Kidney glomerular epithelial cell (primary cell): ENCODE results near the gene MTHFD2L.
A peak's percentile ranks its signal among the peaks of the same experiment; 100 is the strongest.

Experiments
- DNase-seq: peaks from one replicate; lab custom pipeline; 2025; lab: John Stamatoyannopoulos, UW

Gene MTHFD2L

DNA sequence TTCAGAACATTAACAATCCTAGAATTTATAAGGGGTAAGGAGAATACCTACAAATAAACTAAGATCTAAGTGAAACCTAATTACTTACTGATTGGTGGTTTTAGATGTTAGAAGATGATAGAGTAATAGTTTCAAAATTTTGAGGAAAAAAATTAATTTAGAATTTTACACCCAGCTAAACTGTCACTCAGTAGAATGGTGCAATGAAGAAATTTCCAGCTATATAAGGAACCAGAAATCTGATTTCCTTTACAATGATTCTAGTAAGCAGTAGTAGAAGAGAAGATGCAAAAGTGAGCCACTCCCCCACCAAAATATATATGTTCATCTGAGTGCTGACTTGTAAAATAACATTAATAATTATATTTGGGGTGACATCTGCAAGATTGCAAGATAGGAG is 95.0 kb downstream of the MTHFD2L start:
- DNase-seq: no peak

DNA sequence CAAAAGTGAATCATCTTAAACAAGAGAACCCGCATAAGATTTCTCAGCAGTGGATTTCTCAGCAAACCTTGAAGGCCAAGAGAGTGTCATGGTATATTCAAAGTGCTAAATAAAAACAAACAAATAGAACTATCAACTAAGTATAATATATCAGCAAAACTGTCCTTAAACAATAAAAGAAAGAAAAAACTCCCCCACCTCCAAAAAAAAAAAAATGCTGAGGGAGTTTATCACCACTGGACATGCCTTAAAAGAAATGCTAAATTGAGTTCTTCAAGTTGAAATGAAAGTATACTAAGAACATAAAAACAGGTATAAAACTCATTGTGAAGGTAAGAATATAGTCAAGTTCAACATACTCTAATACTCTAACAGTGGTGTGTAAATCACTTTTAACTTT is 96.5 kb downstream of the MTHFD2L start:
- DNase-seq: no peak

DNA sequence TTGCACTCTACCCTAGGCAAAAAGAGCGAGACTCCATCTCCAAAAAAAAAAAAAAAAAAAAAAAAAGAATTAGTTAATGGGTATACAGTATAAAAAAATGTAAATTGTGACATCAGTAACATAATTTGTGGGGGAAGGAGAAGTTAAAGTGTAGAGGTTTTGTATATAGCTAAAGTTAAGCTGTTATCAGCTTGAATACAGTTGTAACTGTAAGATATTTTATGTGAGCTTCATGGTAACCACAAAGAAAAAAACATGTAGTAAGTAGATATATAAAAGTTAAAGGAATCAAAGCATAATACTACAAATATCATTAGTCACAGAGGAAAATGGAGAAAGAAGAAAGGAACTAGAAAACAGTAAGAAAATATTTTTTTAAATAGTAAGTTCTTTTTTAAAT is 97.2 kb downstream of the MTHFD2L start:
- no peak for DNase-seq

DNA sequence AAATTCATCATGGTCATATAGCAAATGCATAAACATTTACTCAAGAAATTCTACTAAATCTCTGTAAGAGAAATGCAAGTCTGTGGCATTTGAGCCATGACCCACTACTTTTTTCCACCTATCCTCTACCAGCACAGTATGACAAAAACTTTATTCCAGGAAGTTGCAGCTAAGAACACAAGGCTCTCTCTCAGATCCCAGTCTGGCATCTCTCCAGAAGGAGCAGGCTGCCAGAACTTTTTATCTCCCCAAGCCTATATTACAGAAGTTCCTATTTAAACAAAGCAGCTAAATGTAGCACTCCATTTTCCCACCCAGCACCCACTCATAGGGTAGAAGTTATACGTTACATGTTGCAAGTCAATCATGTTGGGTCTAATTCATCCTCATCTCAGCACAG is 101.0 kb downstream of the MTHFD2L start:
- DNase-seq: no peak

DNA sequence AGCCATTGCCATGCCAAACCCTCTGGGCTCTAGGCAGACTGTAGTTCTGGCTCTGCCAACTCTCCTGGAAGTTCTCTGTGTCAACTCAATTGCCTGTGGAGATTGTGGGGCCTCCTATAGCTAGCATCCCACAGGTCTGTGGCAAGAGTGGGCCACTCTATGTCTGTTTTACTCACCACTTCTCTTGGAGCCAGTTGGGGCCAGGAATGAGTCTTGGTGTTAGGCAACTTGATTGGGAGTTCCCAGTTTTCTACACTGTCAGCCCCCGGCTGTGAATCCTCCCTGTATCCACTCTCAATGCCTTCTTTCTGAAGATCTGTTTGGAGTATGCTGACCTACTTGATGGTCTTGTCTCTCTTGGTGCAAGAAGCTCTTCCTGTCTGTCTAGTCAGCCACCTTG is 102.1 kb downstream of the MTHFD2L start:
- no peak for DNase-seq

GRCh38 chr4:74262522-74262921 is 104.6 kb downstream of the MTHFD2L start:
- DNase-seq: no peak

DNA sequence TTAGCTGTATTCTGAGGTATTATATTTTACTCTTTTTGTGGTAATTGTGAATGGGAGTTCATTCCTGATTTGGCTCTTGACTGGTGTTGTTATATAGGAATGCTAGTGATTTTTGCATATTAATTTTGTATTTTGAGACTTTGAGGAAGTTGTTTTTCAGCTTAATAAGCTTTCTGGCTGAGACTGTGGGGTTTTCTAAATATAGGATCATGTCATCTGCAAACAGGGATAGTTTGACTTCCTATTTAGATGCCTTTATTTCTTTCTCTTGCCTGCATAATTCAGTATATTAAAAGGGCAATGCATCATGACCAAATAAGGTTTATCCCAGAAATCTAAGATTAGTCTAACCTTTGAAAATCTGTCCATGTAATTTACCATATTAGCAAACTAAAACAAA is 105.6 kb downstream of the MTHFD2L start:
- DNase-seq: no peak

DNA sequence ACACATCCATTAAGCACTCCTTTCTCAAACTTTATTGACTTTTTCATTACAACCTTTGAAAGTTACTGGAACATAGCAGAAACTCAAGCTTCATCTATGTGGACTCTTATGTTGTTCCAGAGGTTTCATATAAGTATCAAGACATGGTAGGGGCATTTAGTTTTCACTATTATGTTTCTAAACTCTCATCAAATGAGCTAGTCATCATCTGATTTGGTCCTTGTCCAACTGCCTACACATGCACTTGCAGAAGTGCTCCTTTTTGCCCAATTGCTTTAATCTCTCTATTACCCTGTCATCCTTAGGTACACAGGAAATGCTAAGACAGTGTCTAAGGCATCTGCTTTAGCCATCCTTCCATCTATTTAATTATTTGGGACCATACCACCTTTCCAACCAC is 108.2 kb downstream of the MTHFD2L start:
- no peak for DNase-seq

- DNase-seq: peak; percentile 95
Observed at GRCh38 chr4:74267998-74268606, 110.2 kb downstream of the MTHFD2L start.

- no peak for DNase-seq
Observed at GRCh38 chr4:74268643-74269042, 110.7 kb downstream of the MTHFD2L start.

- no peak for DNase-seq
Observed at GRCh38 chr4:74278490-74278889, 120.6 kb downstream of the MTHFD2L start.

DNA sequence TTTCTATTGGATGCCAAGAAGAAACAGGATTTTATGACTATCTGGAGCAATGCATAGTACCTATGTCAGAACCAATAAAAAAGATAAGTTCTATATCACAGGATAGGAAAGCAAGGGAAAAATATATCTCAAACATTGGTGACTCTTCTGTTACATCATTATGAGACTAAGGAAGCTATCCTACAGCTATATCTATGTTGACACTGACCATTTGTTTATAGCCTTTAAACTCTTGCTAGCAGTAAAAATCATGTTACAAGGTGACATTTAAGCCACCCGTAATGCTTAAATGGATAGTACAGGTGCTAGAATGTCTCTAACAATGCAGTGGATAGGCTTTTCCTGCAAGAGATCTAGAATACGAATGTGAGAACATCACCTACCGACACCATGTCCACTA is 121.8 kb downstream of the MTHFD2L start:
- no peak for DNase-seq

GRCh38 chr4:74282926-74283325 is 125.0 kb downstream of the MTHFD2L start:
- no peak for DNase-seq

DNA sequence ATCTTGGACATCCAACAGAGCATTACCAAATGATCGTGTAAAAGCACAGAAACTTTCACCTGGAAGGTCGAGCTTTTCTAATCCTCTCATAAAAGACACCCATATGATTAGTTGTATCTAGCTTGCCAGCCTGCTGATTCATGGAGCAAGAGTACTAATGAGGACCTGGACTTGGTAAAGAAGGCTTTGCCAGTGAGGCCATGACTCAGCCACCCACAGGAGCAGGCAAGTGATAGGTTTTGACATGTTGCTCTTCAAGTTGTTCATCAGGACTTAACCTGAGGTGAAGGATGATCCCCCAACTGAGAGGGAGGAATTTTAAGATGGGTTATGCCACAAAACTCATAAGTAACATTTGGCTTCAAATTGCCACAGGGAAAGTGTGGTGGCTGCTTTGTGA is 125.7 kb downstream of the MTHFD2L start:
- peak; percentile 63 for DNase-seq

GRCh38 chr4:74284053-74284452 is 126.1 kb downstream of the MTHFD2L start:
- peak; percentile 63 for DNase-seq

DNA sequence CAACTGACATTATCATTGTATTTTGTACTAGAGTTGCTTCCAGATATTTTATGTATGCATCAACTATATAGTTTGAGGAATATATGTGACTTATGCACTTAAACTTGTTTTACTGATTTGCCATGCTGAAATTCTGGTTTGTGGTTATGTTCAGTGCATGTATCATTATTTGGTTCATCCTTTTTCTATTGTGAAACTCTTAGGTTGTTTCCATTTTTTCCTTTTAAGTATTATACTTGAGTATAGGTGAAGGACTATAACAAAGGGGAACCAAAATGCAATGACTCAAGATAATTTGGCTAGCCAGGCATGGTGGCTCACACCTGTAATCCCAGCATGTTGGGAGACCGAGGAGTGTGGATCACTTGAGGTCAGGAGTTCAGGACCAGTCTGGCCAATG is 129.2 kb downstream of the MTHFD2L start:
- no peak for DNase-seq

- DNase-seq: no peak
Observed at GRCh38 chr4:74287791-74288190, 129.9 kb downstream of the MTHFD2L start.

GRCh38 chr4:74291471-74291870 is 133.6 kb downstream of the MTHFD2L start:
- no peak for DNase-seq

- DNase-seq: peak; percentile 27
Observed at GRCh38 chr4:74292111-74292870, 134.4 kb downstream of the MTHFD2L start.

- DNase-seq: peak; percentile 25
Observed at GRCh38 chr4:74293558-74293957, 135.6 kb downstream of the MTHFD2L start.

- DNase-seq: peak; percentile 6
Observed at GRCh38 chr4:74294681-74295080, 136.8 kb downstream of the MTHFD2L start.

DNA sequence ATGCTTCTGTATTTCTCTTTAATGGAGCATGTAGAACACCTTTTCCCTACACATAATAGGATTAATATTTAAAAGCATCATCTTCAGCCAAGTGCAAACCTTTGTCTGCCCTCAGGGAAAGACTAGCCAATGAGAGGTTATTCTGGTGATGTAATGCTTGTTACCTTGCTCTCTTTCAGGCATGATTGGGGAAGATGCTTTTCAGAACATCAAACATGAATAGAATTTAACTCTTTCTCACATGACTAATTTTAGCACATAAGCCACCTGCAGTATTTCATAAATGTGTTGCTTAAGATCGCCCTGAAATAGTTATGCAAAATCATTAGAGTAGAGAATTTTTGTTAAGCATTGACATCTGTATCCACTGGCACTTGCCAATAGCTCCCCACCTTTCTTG is 139.6 kb downstream of the MTHFD2L start:
- no peak for DNase-seq

GRCh38 chr4:74304095-74304625 is 146.2 kb downstream of the MTHFD2L start:
- DNase-seq: no peak

GRCh38 chr4:74305000-74305399 is 147.1 kb downstream of the MTHFD2L start:
- no peak for DNase-seq
